ENCODE data around the gene NETO2. TPM values are rescaled to one million over a fixed set of nuclear protein-coding genes. Genes with fewer than 3 reads are reported as not detected.
"Not testable (repeated sequence)": the region's sequence is repeated elsewhere in the genome, so short reads cannot be mapped to it uniquely, and the experiment has no call there.

NETO2 gene
- total RNA-seq, 2 donors from 2014 or later = 3.0 to 3.1 TPM

DNA sequence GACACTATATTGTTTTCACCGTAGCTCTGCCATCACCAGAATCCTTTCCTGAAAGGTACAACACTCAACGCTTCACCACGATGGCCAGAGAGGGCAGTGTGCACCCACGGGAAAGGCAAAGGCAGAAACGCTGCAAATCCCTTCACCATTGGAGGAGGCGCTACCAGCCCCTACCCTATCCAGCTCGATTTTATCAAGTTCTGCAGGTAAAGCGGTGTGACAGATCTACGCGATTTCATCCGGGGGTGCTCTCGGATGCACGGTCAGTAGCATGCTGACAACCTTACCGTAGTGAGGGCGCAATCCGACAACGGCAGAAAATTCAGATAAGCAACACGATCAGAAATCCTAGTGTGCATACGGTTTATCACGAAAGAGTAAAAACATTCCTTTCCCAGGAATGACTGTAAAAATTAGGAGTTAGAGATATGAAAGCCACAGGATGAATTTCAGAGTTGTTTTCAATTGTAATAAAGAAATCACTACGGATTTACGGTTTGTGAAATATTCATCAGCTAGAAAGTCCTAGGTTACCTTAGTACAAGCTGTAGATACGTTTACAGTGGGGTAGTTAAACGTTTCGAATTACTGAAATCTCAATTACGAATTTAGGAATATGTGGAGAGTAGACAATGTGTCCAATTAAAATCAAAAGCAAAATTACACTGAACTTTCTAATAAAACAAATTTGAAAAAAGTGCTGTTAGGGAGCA, 1.8 kb downstream of the NETO2 start:
- Histone ChIP-seq H3K27ac (no peak overlapping the region), H3K9me3 (no peaks in the 10 kb centered on the region), H3K36me3 (replicated peaks in 1 of 2; ENCODE audit: insufficient read depth in 1 of 2, low read depth in 2 of 2) (no peaks in the 10 kb centered on the region), H3K4me3 (no peak overlapping the region), H3K4me1 (peaks cover 22% of the 10 kb centered on the region), H3K27me3 (no peaks in the 10 kb centered on the region)
- no peak for TF ChIP-seq POLR2A (IDR thresholded peaks at IDR 0.05)
- TF ChIP-seq, protein P1, sequence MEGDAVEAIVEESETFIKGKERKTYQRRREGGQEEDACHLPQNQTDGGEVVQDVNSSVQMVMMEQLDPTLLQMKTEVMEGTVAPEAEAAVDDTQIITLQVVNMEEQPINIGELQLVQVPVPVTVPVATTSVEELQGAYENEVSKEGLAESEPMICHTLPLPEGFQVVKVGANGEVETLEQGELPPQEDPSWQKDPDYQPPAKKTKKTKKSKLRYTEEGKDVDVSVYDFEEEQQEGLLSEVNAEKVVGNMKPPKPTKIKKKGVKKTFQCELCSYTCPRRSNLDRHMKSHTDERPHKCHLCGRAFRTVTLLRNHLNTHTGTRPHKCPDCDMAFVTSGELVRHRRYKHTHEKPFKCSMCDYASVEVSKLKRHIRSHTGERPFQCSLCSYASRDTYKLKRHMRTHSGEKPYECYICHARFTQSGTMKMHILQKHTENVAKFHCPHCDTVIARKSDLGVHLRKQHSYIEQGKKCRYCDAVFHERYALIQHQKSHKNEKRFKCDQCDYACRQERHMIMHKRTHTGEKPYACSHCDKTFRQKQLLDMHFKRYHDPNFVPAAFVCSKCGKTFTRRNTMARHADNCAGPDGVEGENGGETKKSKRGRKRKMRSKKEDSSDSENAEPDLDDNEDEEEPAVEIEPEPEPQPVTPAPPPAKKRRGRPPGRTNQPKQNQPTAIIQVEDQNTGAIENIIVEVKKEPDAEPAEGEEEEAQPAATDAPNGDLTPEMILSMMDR (IDR thresholded peaks at IDR 0.05) = peak; percentile 74 to 93 (median 88)
- peak; percentile 81 for ATAC-seq
- intact Hi-C loops (cut with DNase I) = loop anchor here (10.0 kb wide), 1 partner anchor 1023 kb away; no protein-coding TSS in a partner anchor
- DNase-seq = peak; percentile 80 to 83 (median 82)
- WGBS, 2 donors = 2 to 4% methylated on average over 26 of the region's 26 CpGs

GRCh38 chr16:47140686-47141085, 3.1 kb downstream of the NETO2 start:
- DNase-seq (no peak), ATAC-seq (no peak)
- Histone ChIP-seq H3K27ac (no peak overlapping the region), H3K4me3 (no peak overlapping the region), H3K9me3 (no peaks in the 10 kb centered on the region), H3K4me1 (peaks cover 22% of the 10 kb centered on the region), H3K36me3 (replicated peaks in 1 of 2; ENCODE audit: insufficient read depth in 1 of 2, low read depth in 2 of 2) (no peaks in the 10 kb centered on the region), H3K27me3 (no peaks in the 10 kb centered on the region)
- WGBS, 2 donors = 58 to 73% methylated on average over 4 of the region's 4 CpGs
- intact Hi-C loops (cut with DNase I) = loop anchor here (10.0 kb wide), 1 partner anchor 1024 kb away; no protein-coding TSS in a partner anchor
- TF ChIP-seq POLR2A (IDR thresholded peaks at IDR 0.05) = no peak
- TF ChIP-seq, protein P1 (IDR thresholded peaks at IDR 0.05) = no peak

DNA sequence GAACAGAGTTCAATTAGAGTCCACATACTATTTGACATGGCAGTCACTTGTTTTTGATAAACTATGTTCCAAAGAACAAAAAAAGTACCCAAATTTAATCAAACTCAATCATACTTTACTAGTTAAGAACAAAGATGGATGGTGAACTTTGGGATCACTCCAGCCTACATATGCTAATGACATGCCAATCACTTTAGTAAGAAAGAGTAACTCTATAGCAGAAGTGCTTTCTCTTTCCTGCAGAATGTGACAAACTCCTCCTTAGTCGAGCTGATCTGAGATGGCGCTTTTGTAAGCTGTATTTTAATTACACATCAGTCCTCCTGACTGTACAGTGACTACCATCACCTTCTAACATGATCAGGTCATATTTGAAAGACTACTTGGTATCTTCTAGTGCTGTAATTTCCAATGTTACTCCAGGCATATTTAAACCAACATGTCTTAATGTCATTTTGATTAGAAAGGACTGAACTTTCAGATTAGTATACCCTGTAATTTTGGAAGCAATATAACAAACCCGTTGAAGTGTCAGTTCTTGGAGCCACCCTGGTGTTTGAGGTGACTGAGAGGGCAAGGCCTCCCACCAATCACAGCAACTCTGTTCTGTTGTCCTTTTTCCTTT, 4.1 kb downstream of the NETO2 start:
- H3K27me3 ChIP-seq = no peaks in the 10 kb centered on the region
- ATAC-seq = no peak
- no peak overlapping the region for H3K27ac ChIP-seq
- no peaks in the 10 kb centered on the region for H3K9me3 ChIP-seq
- peaks cover 21% of the 10 kb centered on the region for H3K4me1 ChIP-seq
- WGBS, 2 donors = 65 to 69% methylated on average over 3 of the region's 3 CpGs
- intact Hi-C loops (cut with DNase I) = loop anchor here (10.0 kb wide), 1 partner anchor 1025 kb away; no protein-coding TSS in a partner anchor
- no peaks in the 10 kb centered on the region for H3K36me3 ChIP-seq (replicated peaks in 1 of 2; ENCODE audit: insufficient read depth in 1 of 2, low read depth in 2 of 2)
- no peak for DNase-seq
- TF ChIP-seq POLR2A (IDR thresholded peaks at IDR 0.05) = no peak
- TF ChIP-seq, protein P1 (IDR thresholded peaks at IDR 0.05) = no peak
- H3K4me3 ChIP-seq = no peak overlapping the region

DNA sequence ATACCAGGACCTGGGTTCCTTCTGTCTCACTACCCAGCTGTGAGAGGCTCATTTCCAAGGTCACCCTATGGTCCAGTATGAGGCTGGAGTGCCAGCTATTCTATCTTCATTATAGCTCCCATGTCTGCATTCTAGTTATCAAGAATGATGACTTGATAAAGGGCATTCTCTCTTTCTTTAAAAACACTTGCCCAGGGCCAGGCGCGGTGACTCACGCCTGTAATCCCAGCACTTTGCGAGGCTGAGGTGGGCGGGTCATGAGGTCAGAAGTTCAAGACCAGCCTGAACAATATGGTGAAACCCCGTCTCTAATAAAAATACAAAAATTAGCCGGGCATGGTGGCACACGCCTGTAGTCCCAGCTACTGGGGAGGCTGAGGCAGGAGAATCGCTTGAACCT, 5.8 kb downstream of the NETO2 start:
- H3K9me3 ChIP-seq; H3K4me1 ChIP-seq; H3K4me3 ChIP-seq; H3K36me3 ChIP-seq (replicated peaks in 1 of 2; ENCODE audit: insufficient read depth in 1 of 2, low read depth in 2 of 2); H3K27me3 ChIP-seq; ATAC-seq; DNase-seq; intact Hi-C loops (cut with DNase I); H3K27ac ChIP-seq: not testable (repeated sequence)
- WGBS, 2 donors = 88% methylated on average over 9 of the region's 9 CpGs

- no peak for TF ChIP-seq POLR2A (IDR thresholded peaks at IDR 0.05)
- TF ChIP-seq, protein P1 (IDR thresholded peaks at IDR 0.05) = no peak
- H3K27me3 ChIP-seq = no peaks in the 10 kb centered on the region
- intact Hi-C loops (cut with DNase I) = no loop called here
- H3K4me3 ChIP-seq = no peak overlapping the region
- H3K27ac ChIP-seq = no peak overlapping the region
- DNase-seq = no peak
- no peaks in the 10 kb centered on the region for H3K4me1 ChIP-seq
- ATAC-seq = no peak
- H3K9me3 ChIP-seq = no peaks in the 10 kb centered on the region
- H3K36me3 ChIP-seq (replicated peaks in 1 of 2; ENCODE audit: insufficient read depth in 1 of 2, low read depth in 2 of 2) = no peaks in the 10 kb centered on the region
- 76 to 84% methylated on average over 8 of the region's 8 CpGs for WGBS, 2 donors
These were observed 7.5 kb downstream of the NETO2 start for GRCh38 chr16:47136099-47136842.
